Loucy (cell line): ENCODE measurements around the gene SFTA2.
"Not testable (repeated sequence)": the region's sequence is repeated elsewhere in the genome, so short reads cannot be mapped to it uniquely, and the experiment has no call there.

Experiments
- H2AFZ ChIP-seq: fragments of 200-600 bp; sonication (generic); 2 replicates; pipeline ENCODE4 v1.6.0; 2016; ENCODE audit warnings: antibody characterized with exemption, mild to moderate bottlenecking, low read length, moderate library complexity
- H3F3A ChIP-seq: fragments of 200-600 bp; 2 replicates; pipeline ENCODE4 v1.6.0; 2016; ENCODE audit warnings: antibody characterized with exemption, low read depth, mild to moderate bottlenecking
- H3K27me3 ChIP-seq: fragments of 200-600 bp; sonication (generic); 2 replicates; pipeline ENCODE4 v1.6.1; 2014; ENCODE audit warnings: low read length, mild to moderate bottlenecking; ENCODE audit not compliant: insufficient read depth, poor library complexity, severe bottlenecking
- H3K36me3 ChIP-seq: fragments of 200-600 bp; sonication (generic); 2 replicates; pipeline ENCODE4 v1.6.1; 2016; ENCODE audit warnings: low read length; ENCODE audit not compliant: insufficient read depth
- H3K4me1 ChIP-seq: fragments of 200-600 bp; sonication (generic); 2 replicates; pipeline ENCODE4 v1.5.1; 2014; ENCODE audit warnings: low read length, mild to moderate bottlenecking; ENCODE audit not compliant: insufficient read depth, poor library complexity, severe bottlenecking
- H3K4me2 ChIP-seq: fragments of 200-600 bp; sonication (generic); 2 replicates; pipeline ENCODE4 v1.6.0; 2014; ENCODE audit warnings: antibody characterized with exemption, low read length, low read depth, mild to moderate bottlenecking; ENCODE audit not compliant: poor library complexity, severe bottlenecking
- H3K4me3 ChIP-seq: fragments of 200-600 bp; sonication (generic); 2 replicates; pipeline ENCODE4 v1.5.1; 2014; ENCODE audit warnings: low read length, mild to moderate bottlenecking, mixed read lengths; ENCODE audit not compliant: poor library complexity, severe bottlenecking
- H3K79me2 ChIP-seq: fragments of 200-600 bp; sonication (generic); 2 replicates; pipeline ENCODE4 v1.6.1; 2014; ENCODE audit warnings: low read length; ENCODE audit not compliant: insufficient read depth
- H3K9ac ChIP-seq: fragments of 200-600 bp; sonication (generic); 2 replicates; pipeline ENCODE4 v1.6.0; 2014; ENCODE audit warnings: mild to moderate bottlenecking, low read depth, low read length, moderate library complexity; ENCODE audit not compliant: poor library complexity, severe bottlenecking
- H3K9me2 ChIP-seq: fragments of 200-600 bp; sonication (generic); replicated peaks from 2 replicates; pipeline ENCODE4 v1.6.1; 2016; ENCODE audit warnings: low read depth, low read length, mixed read lengths
- H3K9me3 ChIP-seq: fragments of 200-600 bp; sonication (generic); 2 replicates; pipeline ENCODE4 v1.6.1; 2014; ENCODE audit warnings: mild to moderate bottlenecking, antibody characterized with exemption, low read length, low read depth; ENCODE audit not compliant: insufficient read depth
- H4K20me1 ChIP-seq: fragments of 200-600 bp; sonication (generic); 2 replicates; pipeline ENCODE4 v1.6.0; 2014; ENCODE audit warnings: antibody characterized with exemption, low read length, mild to moderate bottlenecking; ENCODE audit not compliant: insufficient read depth, poor library complexity, severe bottlenecking
- CTCF ChIP-seq: fragments of 200-600 bp; sonication (generic); conservative IDR thresholded peaks from 2 replicates; pipeline ENCODE4 v1.5.1; 2014; ENCODE audit warnings: mild to moderate bottlenecking, antibody characterized with exemption, low read length
- EZH2phosphoT487 ChIP-seq: fragments of 200-600 bp; IDR thresholded peaks from 2 replicates; pipeline ENCODE4 v1.6.1; 2018; ENCODE audit warnings: antibody characterized with exemption, mild to moderate bottlenecking, moderate library complexity, borderline replicate concordance

The SFTA2 gene

GRCh38 chr6:30902709-30903108 is 29.3 kb downstream of the SFTA2 start:
- Histone ChIP-seq H3K9ac (no peak overlapping the region), H2AFZ (peak overlapping the region; percentile 15; the same call in 1 of the 2 replicates), H3K9me3 (no peaks in the 10 kb centered on the region), H3K4me3 (no peak overlapping the region), H3K79me2 (no peaks in the 10 kb centered on the region), H3F3A (no peaks in the 10 kb centered on the region), H3K27me3 (no peaks in the 10 kb centered on the region), H3K9me2 (no peaks in the 10 kb centered on the region), H3K36me3 (no peaks in the 10 kb centered on the region), H3K4me2 (no peak overlapping the region), H4K20me1 (no peaks in the 10 kb centered on the region), H3K4me1 (no peaks in the 10 kb centered on the region)
- TF ChIP-seq EZH2phosphoT487 (no peak), CTCF (no peak)

- not testable (repeated sequence) for H3K4me1 ChIP-seq, H3K9ac ChIP-seq, H3K79me2 ChIP-seq, H3K36me3 ChIP-seq, H3K4me3 ChIP-seq, H3K4me2 ChIP-seq, H3K9me3 ChIP-seq, H4K20me1 ChIP-seq, H3F3A ChIP-seq, H3K9me2 ChIP-seq, H3K27me3 ChIP-seq
- peak overlapping the region; percentile 15; the same call in 1 of the 2 replicates for H2AFZ ChIP-seq
Observed at GRCh38 chr6:30902196-30902595, 29.8 kb downstream of the SFTA2 start.

- no peaks in the 10 kb centered on the region for H3K36me3 ChIP-seq
- H3K4me2 ChIP-seq: no peak overlapping the region
- H2AFZ ChIP-seq: no peak overlapping the region
- no peak for TF ChIP-seq CTCF
- no peak for TF ChIP-seq EZH2phosphoT487
- H3K9me2 ChIP-seq: no peaks in the 10 kb centered on the region
- H3K9ac ChIP-seq: no peak overlapping the region
- H3K9me3 ChIP-seq: no peaks in the 10 kb centered on the region
- no peaks in the 10 kb centered on the region for H3K27me3 ChIP-seq
- H3K4me3 ChIP-seq: no peak overlapping the region
- no peaks in the 10 kb centered on the region for H4K20me1 ChIP-seq
- no peaks in the 10 kb centered on the region for H3K4me1 ChIP-seq
- no peaks in the 10 kb centered on the region for H3F3A ChIP-seq
- no peaks in the 10 kb centered on the region for H3K79me2 ChIP-seq
Observed at GRCh38 chr6:30901436-30901835, 30.5 kb downstream of the SFTA2 start.

GRCh38 chr6:30900863-30901417 is 31.0 kb downstream of the SFTA2 start:
- Histone ChIP-seq H3F3A (no peaks in the 10 kb centered on the region), H3K36me3 (no peaks in the 10 kb centered on the region), H3K9me2 (no peaks in the 10 kb centered on the region), H3K9ac (no peak overlapping the region), H3K4me1 (no peaks in the 10 kb centered on the region), H2AFZ (no peak overlapping the region), H3K4me3 (no peak overlapping the region), H3K9me3 (no peaks in the 10 kb centered on the region), H3K27me3 (no peaks in the 10 kb centered on the region), H4K20me1 (no peaks in the 10 kb centered on the region), H3K4me2 (no peak overlapping the region), H3K79me2 (no peaks in the 10 kb centered on the region)
- no peak for TF ChIP-seq EZH2phosphoT487
- no peak for TF ChIP-seq CTCF
